Neural cell (in vitro differentiated cells): Measurements from ENCODE around the gene PELO. TPM values are rescaled to one million over a fixed set of nuclear protein-coding genes. Genes with fewer than 3 reads are reported as not detected.

ENCODE experiments used
- H2AFZ ChIP-seq: fragments of 200-600, 300-800 bp; sonication (generic), shearing (Covaris generic); 2 replicates; pipeline ENCODE4 v1.6.0; 2014; ENCODE audit warnings: low read depth, mild to moderate bottlenecking, antibody characterized with exemption, low read length, moderate library complexity
- H3F3A ChIP-seq: fragments of 200-600 bp; shearing (Covaris generic); 2 replicates; pipeline ENCODE4 v1.6.1; 2016; ENCODE audit warnings: mild to moderate bottlenecking, moderate library complexity, mixed read lengths, antibody characterized with exemption, low read length; ENCODE audit not compliant: insufficient read depth, poor library complexity, severe bottlenecking
- H3K27ac ChIP-seq: fragments of 200-600, 300-800 bp; sonication (generic), shearing (Covaris generic); 2 replicates; pipeline ENCODE4 v1.5.1; 2014; ENCODE audit warnings: mild to moderate bottlenecking, low read length, moderate library complexity
- H3K27me3 ChIP-seq: fragments of 300-800, 200-600 bp; sonication (generic), shearing (Covaris generic); 2 replicates; pipeline ENCODE4 v1.6.0; 2014; ENCODE audit warnings: mild to moderate bottlenecking, low read depth, low read length, moderate library complexity; ENCODE audit not compliant: insufficient read depth
- H3K36me3 ChIP-seq: fragments of 300-800, 200-600 bp; sonication (generic), shearing (Covaris generic); 2 replicates; pipeline ENCODE4 v1.5.1; 2014; ENCODE audit warnings: mild to moderate bottlenecking, antibody characterized with exemption, low read length, moderate library complexity; ENCODE audit not compliant: insufficient read depth
- H3K4me2 ChIP-seq: fragments of 300-800, 200-600 bp; sonication (generic), shearing (Covaris generic); 2 replicates; pipeline ENCODE4 v1.6.0; 2014; ENCODE audit warnings: mild to moderate bottlenecking, low read length
- H3K4me3 ChIP-seq: fragments of 300-800, 200-600 bp; sonication (generic), shearing (Covaris generic); 2 replicates; pipeline ENCODE4 v1.5.1; 2014; ENCODE audit warnings: mild to moderate bottlenecking, low read length, moderate library complexity
- H3K79me2 ChIP-seq: fragments of 200-600 bp; shearing (Covaris generic); replicated peaks from 2 replicates; pipeline ENCODE4 v1.6.0; 2014; ENCODE audit warnings: mild to moderate bottlenecking, low read length, moderate library complexity; ENCODE audit not compliant: insufficient read depth
- H3K9ac ChIP-seq: fragments of 300-800, 200-600 bp; sonication (generic), shearing (Covaris generic); 2 replicates; pipeline ENCODE4 v1.6.1; 2016; ENCODE audit warnings: mild to moderate bottlenecking, low read length, mixed read lengths
- H3K9me2 ChIP-seq: fragments of 200-600 bp; shearing (Covaris generic); 2 replicates; pipeline ENCODE4 v1.6.1; 2016; ENCODE audit warnings: mild to moderate bottlenecking, low read length, mixed read lengths; ENCODE audit not compliant: insufficient read depth
- H3K9me3 ChIP-seq: fragments of 200-600, 300-800 bp; sonication (generic), shearing (Covaris generic); 2 replicates; pipeline ENCODE4 v1.6.1; 2016; ENCODE audit warnings: mild to moderate bottlenecking, mixed run types, low read length, moderate library complexity, mixed read lengths
- H4K20me1 ChIP-seq: fragments of 200-600 bp; shearing (Covaris generic); 2 replicates; pipeline ENCODE4 v1.6.1; 2016; ENCODE audit warnings: mild to moderate bottlenecking, mixed run types; ENCODE audit not compliant: insufficient read depth
- EP300 ChIP-seq: fragments of 450-650 bp; conservative IDR thresholded peaks from 2 replicates; pipeline ENCODE4 v1.6.1; 2014; ENCODE audit warnings: antibody characterized with exemption, mild to moderate bottlenecking, moderate library complexity; ENCODE audit not compliant: poor library complexity, severe bottlenecking
- EZH2 ChIP-seq: fragments of 200-600, 300-800 bp; shearing (Covaris generic), sonication (generic); IDR thresholded peaks from 2 replicates; pipeline ENCODE4 v1.6.1; 2014; ENCODE audit warnings: antibody characterized with exemption, low read length, borderline replicate concordance, mild to moderate bottlenecking; ENCODE audit not compliant: insufficient read depth, poor library complexity, severe bottlenecking
- MXI1 ChIP-seq: fragments of 450-650 bp; conservative IDR thresholded peaks from 2 replicates; pipeline ENCODE4 v1.6.1; 2014; ENCODE audit warnings: antibody characterized with exemption, mild to moderate bottlenecking; ENCODE audit not compliant: poor library complexity, severe bottlenecking
- POLR2AphosphoS5 ChIP-seq: IDR thresholded peaks from 2 replicates; pipeline ENCODE4 v1.6.1; 2012
- RAD21 ChIP-seq: fragments of 450-650 bp; conservative IDR thresholded peaks from 2 replicates; pipeline ENCODE4 v1.6.1; 2014; ENCODE audit warnings: antibody characterized with exemption, mild to moderate bottlenecking, moderate library complexity
- SMC3 ChIP-seq: fragments of 450-650 bp; conservative IDR thresholded peaks from 2 replicates; pipeline ENCODE4 v1.6.1; 2014; ENCODE audit warnings: antibody characterized with exemption, mild to moderate bottlenecking, moderate library complexity; ENCODE audit not compliant: poor library complexity
- TAF1 ChIP-seq: IDR thresholded peaks from 2 replicates; pipeline ENCODE4 v1.6.1; 2012; ENCODE audit warnings: low read depth
- polyA plus RNA-seq: library from polyadenylated mRNA; depleted of rRNA; stranded (reverse); fragments of >200 nt; gene quantifications from 2 replicates; pipeline ENCODE4 v1.2.3, GENCODE V29; 2014
- TF ChIP-seq, protein P1 (sequence below): fragments of 450-650 bp; IDR thresholded peaks from 2 replicates; pipeline ENCODE4 v1.5.1; 2014; ENCODE audit warnings: antibody characterized with exemption, mild to moderate bottlenecking, moderate library complexity; ENCODE audit not compliant: poor library complexity, severe bottlenecking
- TF ChIP-seq, protein P2 (sequence below): IDR thresholded peaks from 2 replicates; pipeline ENCODE4 v1.6.1; 2012; ENCODE audit warnings: borderline replicate concordance

Gene PELO
- polyA plus RNA-seq, 1 donor from 2014 or later = 10.5 TPM

DNA sequence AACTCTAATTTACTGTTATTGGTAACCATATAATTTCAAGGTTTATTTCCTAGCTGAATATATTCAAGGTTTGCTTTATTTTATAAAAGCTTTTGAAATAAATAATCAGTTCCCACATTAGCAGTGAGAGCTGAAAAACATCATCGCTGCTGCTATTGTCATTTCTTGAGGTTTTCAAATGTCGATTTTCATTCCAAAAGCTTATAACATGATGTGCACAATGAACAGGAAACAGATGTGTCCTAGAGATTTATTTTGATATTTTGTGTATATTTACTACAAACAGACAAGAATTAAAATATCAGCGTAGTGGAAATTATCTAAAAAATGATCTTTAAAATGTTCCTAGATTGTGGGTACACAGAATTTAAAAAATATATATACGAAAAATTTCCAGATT is 10.5 kb upstream of the PELO start:
- no peak overlapping the region for H2AFZ ChIP-seq
- H3K4me2 ChIP-seq = no peak overlapping the region
- no peaks in the 10 kb centered on the region for H3K36me3 ChIP-seq
- no peaks in the 10 kb centered on the region for H3K9me2 ChIP-seq
- no peaks in the 10 kb centered on the region for H4K20me1 ChIP-seq
- TF ChIP-seq TAF1 (no peak), SMC3 (no peak)
- H3K27me3 ChIP-seq = no peaks in the 10 kb centered on the region
- H3K27ac ChIP-seq = no peak overlapping the region
- no peaks in the 10 kb centered on the region for H3K79me2 ChIP-seq
- H3K9me3 ChIP-seq = no peaks in the 10 kb centered on the region
- no peak overlapping the region for H3K4me3 ChIP-seq
- no peaks in the 10 kb centered on the region for H3F3A ChIP-seq
- no peak overlapping the region for H3K9ac ChIP-seq

DNA sequence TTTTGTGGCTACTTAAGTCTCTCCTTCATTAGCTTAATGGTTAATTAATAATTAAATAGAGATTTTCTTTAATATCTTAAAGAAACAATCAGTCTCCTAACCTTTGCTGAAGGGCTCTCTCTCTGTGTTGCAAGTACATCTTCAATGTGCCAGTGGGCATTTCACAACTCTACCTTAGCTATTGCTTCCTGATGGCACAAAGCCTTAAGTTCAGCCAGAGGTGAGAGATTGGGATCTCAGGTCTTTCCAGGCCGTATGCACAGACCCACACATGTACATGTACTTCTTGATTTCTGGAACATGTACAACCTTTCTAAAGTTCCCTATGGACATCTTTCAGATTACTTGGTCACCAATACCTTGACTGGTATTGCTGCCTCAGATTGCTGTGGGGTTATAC is 8.9 kb upstream of the PELO start:
- Histone ChIP-seq H3K27me3 (no peaks in the 10 kb centered on the region), H3K79me2 (no peaks in the 10 kb centered on the region)
- TF ChIP-seq EP300 (no peak), POLR2AphosphoS5 (no peak), EZH2 (no peak), MXI1 (no peak), SMC3 (no peak), TAF1 (no peak), RAD21 (no peak)
- TF ChIP-seq, protein P1, sequence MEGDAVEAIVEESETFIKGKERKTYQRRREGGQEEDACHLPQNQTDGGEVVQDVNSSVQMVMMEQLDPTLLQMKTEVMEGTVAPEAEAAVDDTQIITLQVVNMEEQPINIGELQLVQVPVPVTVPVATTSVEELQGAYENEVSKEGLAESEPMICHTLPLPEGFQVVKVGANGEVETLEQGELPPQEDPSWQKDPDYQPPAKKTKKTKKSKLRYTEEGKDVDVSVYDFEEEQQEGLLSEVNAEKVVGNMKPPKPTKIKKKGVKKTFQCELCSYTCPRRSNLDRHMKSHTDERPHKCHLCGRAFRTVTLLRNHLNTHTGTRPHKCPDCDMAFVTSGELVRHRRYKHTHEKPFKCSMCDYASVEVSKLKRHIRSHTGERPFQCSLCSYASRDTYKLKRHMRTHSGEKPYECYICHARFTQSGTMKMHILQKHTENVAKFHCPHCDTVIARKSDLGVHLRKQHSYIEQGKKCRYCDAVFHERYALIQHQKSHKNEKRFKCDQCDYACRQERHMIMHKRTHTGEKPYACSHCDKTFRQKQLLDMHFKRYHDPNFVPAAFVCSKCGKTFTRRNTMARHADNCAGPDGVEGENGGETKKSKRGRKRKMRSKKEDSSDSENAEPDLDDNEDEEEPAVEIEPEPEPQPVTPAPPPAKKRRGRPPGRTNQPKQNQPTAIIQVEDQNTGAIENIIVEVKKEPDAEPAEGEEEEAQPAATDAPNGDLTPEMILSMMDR = no peak
- TF ChIP-seq, protein P2, sequence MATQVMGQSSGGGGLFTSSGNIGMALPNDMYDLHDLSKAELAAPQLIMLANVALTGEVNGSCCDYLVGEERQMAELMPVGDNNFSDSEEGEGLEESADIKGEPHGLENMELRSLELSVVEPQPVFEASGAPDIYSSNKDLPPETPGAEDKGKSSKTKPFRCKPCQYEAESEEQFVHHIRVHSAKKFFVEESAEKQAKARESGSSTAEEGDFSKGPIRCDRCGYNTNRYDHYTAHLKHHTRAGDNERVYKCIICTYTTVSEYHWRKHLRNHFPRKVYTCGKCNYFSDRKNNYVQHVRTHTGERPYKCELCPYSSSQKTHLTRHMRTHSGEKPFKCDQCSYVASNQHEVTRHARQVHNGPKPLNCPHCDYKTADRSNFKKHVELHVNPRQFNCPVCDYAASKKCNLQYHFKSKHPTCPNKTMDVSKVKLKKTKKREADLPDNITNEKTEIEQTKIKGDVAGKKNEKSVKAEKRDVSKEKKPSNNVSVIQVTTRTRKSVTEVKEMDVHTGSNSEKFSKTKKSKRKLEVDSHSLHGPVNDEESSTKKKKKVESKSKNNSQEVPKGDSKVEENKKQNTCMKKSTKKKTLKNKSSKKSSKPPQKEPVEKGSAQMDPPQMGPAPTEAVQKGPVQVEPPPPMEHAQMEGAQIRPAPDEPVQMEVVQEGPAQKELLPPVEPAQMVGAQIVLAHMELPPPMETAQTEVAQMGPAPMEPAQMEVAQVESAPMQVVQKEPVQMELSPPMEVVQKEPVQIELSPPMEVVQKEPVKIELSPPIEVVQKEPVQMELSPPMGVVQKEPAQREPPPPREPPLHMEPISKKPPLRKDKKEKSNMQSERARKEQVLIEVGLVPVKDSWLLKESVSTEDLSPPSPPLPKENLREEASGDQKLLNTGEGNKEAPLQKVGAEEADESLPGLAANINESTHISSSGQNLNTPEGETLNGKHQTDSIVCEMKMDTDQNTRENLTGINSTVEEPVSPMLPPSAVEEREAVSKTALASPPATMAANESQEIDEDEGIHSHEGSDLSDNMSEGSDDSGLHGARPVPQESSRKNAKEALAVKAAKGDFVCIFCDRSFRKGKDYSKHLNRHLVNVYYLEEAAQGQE = no peak

DNA sequence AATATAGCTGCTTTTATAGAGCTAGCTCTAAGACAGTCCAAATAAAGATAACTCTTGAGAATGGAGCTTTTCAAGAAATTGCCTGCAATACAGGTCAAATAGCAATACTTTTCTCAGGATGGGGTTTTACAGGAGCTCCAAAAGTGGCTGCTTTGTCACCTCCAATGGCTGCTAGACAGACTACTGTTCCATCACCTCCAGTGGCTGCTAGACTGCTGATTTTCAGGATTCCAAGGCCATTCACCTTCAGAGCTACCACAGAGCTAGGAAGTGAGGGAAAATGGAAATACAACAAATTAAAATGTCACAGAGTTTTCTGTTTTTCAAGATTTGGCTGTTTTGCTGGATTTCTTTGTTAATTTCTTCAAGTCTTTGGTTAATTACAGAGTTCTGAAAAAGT is 8.5 kb upstream of the PELO start:
- no peaks in the 10 kb centered on the region for H3F3A ChIP-seq
- no peak overlapping the region for H3K27ac ChIP-seq
- no peak overlapping the region for H2AFZ ChIP-seq
- no peaks in the 10 kb centered on the region for H3K9me2 ChIP-seq
- H3K4me2 ChIP-seq = no peak overlapping the region
- no peak for TF ChIP-seq TAF1
- TF ChIP-seq, protein P1 = no peak
- no peak for TF ChIP-seq RAD21
- no peak for TF ChIP-seq EP300
- TF ChIP-seq MXI1 = no peak
- no peak for TF ChIP-seq EZH2
- TF ChIP-seq POLR2AphosphoS5 = no peak
- TF ChIP-seq, protein P2 = no peak
- H3K9me3 ChIP-seq = no peaks in the 10 kb centered on the region
- H3K79me2 ChIP-seq = no peaks in the 10 kb centered on the region
- H4K20me1 ChIP-seq = no peaks in the 10 kb centered on the region
- H3K9ac ChIP-seq = no peak overlapping the region
- H3K4me3 ChIP-seq = no peak overlapping the region
- no peaks in the 10 kb centered on the region for H3K27me3 ChIP-seq
- no peaks in the 10 kb centered on the region for H3K36me3 ChIP-seq

More for the DNA sequence above, 8.9 kb upstream of the PELO start:
- no peaks in the 10 kb centered on the region for H3K9me2 ChIP-seq
- no peak overlapping the region for H3K4me2 ChIP-seq
- no peaks in the 10 kb centered on the region for H4K20me1 ChIP-seq
- no peak overlapping the region for H3K27ac ChIP-seq
- H3F3A ChIP-seq = no peaks in the 10 kb centered on the region
- H3K4me3 ChIP-seq = no peak overlapping the region
- H2AFZ ChIP-seq = no peak overlapping the region
- no peaks in the 10 kb centered on the region for H3K36me3 ChIP-seq
- no peak overlapping the region for H3K9ac ChIP-seq
- H3K9me3 ChIP-seq = no peaks in the 10 kb centered on the region
